Gastrocnemius medialis (tissue), 4 donors: ENCODE measurements around the gene KCNC1.

Experiments used
- POLR2A ChIP-seq, 2 donors: fragments of 450-650 bp; IDR thresholded peaks; one replicate each; pipeline ENCODE4 v1.6.1; 2017; ENCODE audit warnings: antibody characterized with exemption in 2 of 2, mild to moderate bottlenecking in 2 of 2, moderate library complexity in 2 of 2
- TF ChIP-seq, protein P1 (sequence below), 5 experiments: fragments of 450-650 bp in 3 of 5; fragments of 200-600 bp in 2 of 5; sonication (generic) in 2 of 5; IDR thresholded peaks in 4 of 5; conservative IDR thresholded peaks in 1 of 5; 1 replicate in 4 of 5; 2 replicates in 1 of 5; pipeline ENCODE4 v1.5.1; 2016 to 2019; ENCODE audit warnings: antibody characterized with exemption in 5 of 5, mild to moderate bottlenecking in 3 of 5, moderate library complexity in 3 of 5

DNA sequence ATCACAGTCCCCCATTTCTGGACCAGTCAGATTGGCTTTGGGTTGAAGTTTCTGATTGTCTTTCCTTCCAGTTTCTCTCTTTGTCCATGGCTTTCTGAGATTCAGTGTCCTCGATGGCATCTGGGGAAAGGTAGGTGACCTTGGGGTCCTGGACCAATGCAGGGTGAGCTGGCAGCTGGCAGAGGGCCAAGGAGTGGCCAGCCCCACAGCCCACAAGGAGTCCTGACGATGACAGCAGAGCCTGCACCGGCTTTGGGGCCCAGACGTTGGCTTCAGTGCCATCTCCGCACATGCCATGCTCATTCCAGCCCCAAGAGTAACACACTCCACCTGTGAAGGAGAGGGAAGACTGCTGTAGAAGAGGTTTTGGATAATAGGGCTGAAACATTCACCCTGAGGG is 53.5 kb downstream of the KCNC1 start:
- no peak for TF ChIP-seq POLR2A (IDR thresholded peaks at IDR 0.05)
- TF ChIP-seq, protein P1, sequence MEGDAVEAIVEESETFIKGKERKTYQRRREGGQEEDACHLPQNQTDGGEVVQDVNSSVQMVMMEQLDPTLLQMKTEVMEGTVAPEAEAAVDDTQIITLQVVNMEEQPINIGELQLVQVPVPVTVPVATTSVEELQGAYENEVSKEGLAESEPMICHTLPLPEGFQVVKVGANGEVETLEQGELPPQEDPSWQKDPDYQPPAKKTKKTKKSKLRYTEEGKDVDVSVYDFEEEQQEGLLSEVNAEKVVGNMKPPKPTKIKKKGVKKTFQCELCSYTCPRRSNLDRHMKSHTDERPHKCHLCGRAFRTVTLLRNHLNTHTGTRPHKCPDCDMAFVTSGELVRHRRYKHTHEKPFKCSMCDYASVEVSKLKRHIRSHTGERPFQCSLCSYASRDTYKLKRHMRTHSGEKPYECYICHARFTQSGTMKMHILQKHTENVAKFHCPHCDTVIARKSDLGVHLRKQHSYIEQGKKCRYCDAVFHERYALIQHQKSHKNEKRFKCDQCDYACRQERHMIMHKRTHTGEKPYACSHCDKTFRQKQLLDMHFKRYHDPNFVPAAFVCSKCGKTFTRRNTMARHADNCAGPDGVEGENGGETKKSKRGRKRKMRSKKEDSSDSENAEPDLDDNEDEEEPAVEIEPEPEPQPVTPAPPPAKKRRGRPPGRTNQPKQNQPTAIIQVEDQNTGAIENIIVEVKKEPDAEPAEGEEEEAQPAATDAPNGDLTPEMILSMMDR (IDR thresholded peaks at IDR 0.05 in 4 of 5, conservative IDR thresholded peaks at IDR 0.05 in 1 of 5), result no peak
